ENCODE results near the gene YY1. TPM values are rescaled to one million over a fixed set of nuclear protein-coding genes. Genes with fewer than 3 reads are reported as not detected.

Gene YY1
- total and polyA plus RNA-seq, 2 of the 8 experiments (the other 6 are each of a cell fraction or from before 2014, with no cell fraction given) = 26.4 to 106 TPM

GRCh38 chr14:100279563-100279962 is 40.6 kb downstream of the YY1 start (continued):
- no peak for TF ChIP-seq CHD7 (IDR thresholded peaks at IDR 0.05; ENCODE audit: insufficient replicate concordance, low read length)
- TF ChIP-seq EZH2 (IDR thresholded peaks at IDR 0.05; ENCODE audit: low read depth, low read length, severe bottlenecking) = no peak
- TF ChIP-seq USF2 (IDR thresholded peaks at IDR 0.05; ENCODE audit: low read length) = no peak
- TF ChIP-seq MAX (IDR thresholded peaks at IDR 0.05) = no peak
- no peak for TF ChIP-seq JUND (IDR thresholded peaks at IDR 0.05; ENCODE audit: low read length)
- TF ChIP-seq JUN (IDR thresholded peaks at IDR 0.05; ENCODE audit: low read depth, low read length) = no peak
- TF ChIP-seq ZNF274 (IDR thresholded peaks at IDR 0.05; ENCODE audit: borderline replicate concordance, extremely low read depth, low read length) = no peak
- no peak for TF ChIP-seq RNF2 (IDR thresholded peaks at IDR 0.05; ENCODE audit: borderline replicate concordance, low read depth, low read length, missing control alignments, poor library complexity, severe bottlenecking)
- no peak for TF ChIP-seq RFX5 (IDR thresholded peaks at IDR 0.05; ENCODE audit: borderline replicate concordance, low read depth, low read length)
